HFFc6 (cell line): ENCODE results near the gene CCDC57. TPM values are rescaled to one million over a fixed set of nuclear protein-coding genes. Genes with fewer than 3 reads are reported as not detected.

ENCODE experiments used
- DNase-seq: peaks from one replicate; pipeline ENCODE4 v3.0.0-alpha.2; 2018
- H3K27ac Mint-ChIP-seq: 2 replicates; pipeline ENCODE4 v1.8.0; 2020; ENCODE audit warnings: mild to moderate bottlenecking, mixed read lengths
- H3K27me3 Mint-ChIP-seq: 2 replicates; pipeline ENCODE4 v1.8.0; 2021; ENCODE audit warnings: mild to moderate bottlenecking, moderate library complexity, mixed read lengths; ENCODE audit not compliant: insufficient read depth
- H3K36me3 Mint-ChIP-seq: 2 replicates; pipeline ENCODE4 v1.8.0; 2021; ENCODE audit warnings: low read depth, mixed read lengths
- H3K4me1 Mint-ChIP-seq: 2 replicates; pipeline ENCODE4 v1.8.0; 2020; ENCODE audit warnings: low read depth, mixed read lengths
- H3K4me3 Mint-ChIP-seq: 2 replicates; pipeline ENCODE4 v1.8.0; 2020; ENCODE audit warnings: mild to moderate bottlenecking, moderate library complexity, mixed read lengths
- H3K9me3 Mint-ChIP-seq: 2 replicates; pipeline ENCODE4 v1.8.0; 2020; ENCODE audit warnings: mild to moderate bottlenecking, mixed read lengths
- CTCF ChIP-seq: fragments of 200-600 bp; sonication (generic); IDR thresholded peaks from 2 replicates; pipeline ENCODE4 v1.5.0; 2021; ENCODE audit warnings: antibody characterized with exemption, mild to moderate bottlenecking
- total RNA-seq, 6 experiments: library from RNA; stranded (reverse); fragmentation: NEBNext Ultra II Directional; extraction: Animal tissue kit (Norgen Biotek cat#: 25700); gene quantifications; 2 replicates in 1 of 6; 3 replicates in 5 of 6; pipeline ENCODE4 v1.2.3, GENCODE V29; 2021

CCDC57 gene
- total RNA-seq, 6 experiments from 2014 or later = 12.8 to 15.6 (median 13.6) TPM

DNA sequence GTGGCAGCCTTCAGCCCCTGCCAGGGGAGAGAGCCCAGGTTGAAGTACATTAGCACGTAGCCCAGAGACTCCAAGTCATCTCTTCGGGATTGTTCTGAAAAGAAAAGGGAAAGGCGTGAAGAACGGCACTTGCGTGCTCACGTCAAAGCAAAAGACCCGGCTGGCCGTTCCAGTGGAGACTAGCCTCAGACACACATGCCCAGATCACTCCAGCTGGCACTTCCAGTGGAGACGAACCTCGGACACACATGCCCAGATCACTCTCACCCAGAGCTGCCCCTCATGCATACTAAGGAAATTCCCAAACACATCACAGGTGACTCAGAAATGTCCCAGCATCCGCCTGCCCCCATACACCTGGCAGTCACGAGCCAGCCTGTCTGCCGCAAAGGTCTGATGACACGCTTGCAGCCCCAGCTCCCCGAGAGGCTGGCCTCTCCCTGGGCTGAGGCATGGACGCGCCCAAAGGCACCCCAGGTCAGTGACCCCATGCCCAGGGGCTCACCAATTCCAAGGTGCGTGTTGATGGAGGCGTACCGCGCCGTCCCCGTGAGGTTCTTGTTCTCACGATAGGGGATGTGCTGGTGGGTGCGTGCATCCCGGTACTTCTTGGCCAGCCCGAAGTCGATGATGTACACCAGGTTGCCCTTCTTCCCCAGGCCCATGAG, 40.0 kb upstream of the CCDC57 start:
- H3K4me1 Mint-ChIP-seq = peaks cover 7% of the 10 kb centered on the region
- peaks cover 69% of the 10 kb centered on the region for H3K36me3 Mint-ChIP-seq
- DNase-seq = no peak
- peak overlapping the region; percentile 60; the same call in 1 of the 2 replicates for H3K4me3 Mint-ChIP-seq
- peaks cover 39% of the 10 kb centered on the region for H3K9me3 Mint-ChIP-seq
- no peak for TF ChIP-seq CTCF
- peak overlapping the region; percentile 62 for H3K27ac Mint-ChIP-seq
- H3K27me3 Mint-ChIP-seq = peaks cover 67% of the 10 kb centered on the region

DNA sequence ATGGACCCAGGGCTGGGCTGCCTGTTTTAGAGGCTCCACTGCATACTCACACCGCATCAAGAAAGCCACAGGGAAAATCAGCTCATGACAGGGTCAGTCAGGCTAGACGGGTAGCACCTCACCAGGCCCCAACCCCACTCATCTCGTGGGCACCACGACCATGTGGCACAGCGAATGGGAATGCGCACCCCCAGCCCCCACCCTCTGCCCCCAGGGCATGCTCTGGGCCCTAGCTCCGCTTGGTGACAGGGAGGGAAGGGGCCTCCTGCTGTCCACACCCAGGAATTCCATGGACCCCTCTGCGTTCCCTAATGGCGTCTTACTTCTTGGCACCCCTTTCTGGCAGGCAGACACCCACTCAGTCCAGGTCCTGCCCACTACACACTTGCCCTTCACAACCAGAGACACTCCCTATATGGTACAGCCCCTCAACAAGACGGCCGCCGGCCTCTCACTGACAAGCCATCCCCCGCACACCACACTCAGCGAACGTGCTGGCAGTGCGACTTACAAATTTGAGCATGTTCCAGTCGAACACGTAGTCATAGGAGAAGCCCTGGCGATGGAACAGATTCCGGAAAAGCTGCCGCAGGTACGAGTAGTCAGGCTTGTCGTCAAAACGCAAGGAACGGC, 38.3 kb upstream of the CCDC57 start:
- Mint-ChIP-seq H3K9me3 (peaks cover 53% of the 10 kb centered on the region), H3K27me3 (peaks cover 76% of the 10 kb centered on the region), H3K36me3 (peaks cover 62% of the 10 kb centered on the region), H3K27ac (peak overlapping the region; percentile 68), H3K4me1 (peaks cover 24% of the 10 kb centered on the region), H3K4me3 (peak overlapping the region; percentile 34; the same call in 1 of the 2 replicates)
- no peak for DNase-seq
- no peak for TF ChIP-seq CTCF

- Mint-ChIP-seq H3K4me3 (peak overlapping the region; percentile 46; the same call in 1 of the 2 replicates), H3K27ac (peak overlapping the region; percentile 24; the same call in 1 of the 2 replicates), H3K27me3 (peaks cover 81% of the 10 kb centered on the region), H3K9me3 (peaks cover 52% of the 10 kb centered on the region), H3K4me1 (peaks cover 24% of the 10 kb centered on the region), H3K36me3 (peaks cover 59% of the 10 kb centered on the region)
- DNase-seq = no peak
- TF ChIP-seq CTCF = no peak
These were observed 37.4 kb upstream of the CCDC57 start for GRCh38 chr17:82249896-82250581.

- TF ChIP-seq CTCF = no peak
- peaks cover 62% of the 10 kb centered on the region for H3K9me3 Mint-ChIP-seq
- H3K4me3 Mint-ChIP-seq = peak overlapping the region; percentile 42; the same call in 1 of the 2 replicates
- peaks cover 91% of the 10 kb centered on the region for H3K27me3 Mint-ChIP-seq
- peaks cover 69% of the 10 kb centered on the region for H3K36me3 Mint-ChIP-seq
- no peak for DNase-seq
- H3K27ac Mint-ChIP-seq = peak overlapping the region; percentile 85; the same call in 1 of the 2 replicates
- H3K4me1 Mint-ChIP-seq = peaks cover 33% of the 10 kb centered on the region
These were observed 36.4 kb upstream of the CCDC57 start for GRCh38 chr17:82248815-82249674.
